Heart right ventricle (tissue), 16 donors: Measurements from ENCODE around the gene GNPAT. TPM values are rescaled to one million over a fixed set of nuclear protein-coding genes. Genes with fewer than 3 reads are reported as not detected.

Experiments
- ATAC-seq, 8 donors: fragments of 200-7000 bp; cut with Tn5 transposase; one replicate each; pipeline ENCODE4 v1.9.1; 2020; ENCODE audit warnings: mild to moderate bottlenecking in 8 of 8, moderate library complexity in 8 of 8, moderate number of reproducible peaks in 1 of 8
- DNase-seq, 2 donors: peaks; one replicate each; pipeline ENCODE4 v3.0.0-alpha.2; 2020
- H3K27ac ChIP-seq, 10 donors: fragments of 200-600 bp; sonication (generic) in 2 of 10; one replicate each; pipeline versions ENCODE4 v1.5.0 to v1.8.0; 2020 to 2022; ENCODE audit warnings: mild to moderate bottlenecking in 3 of 10
- H3K27me3 ChIP-seq, 7 donors: fragments of 200-600 bp; one replicate each; pipeline ENCODE4 v1.8.0; 2021 to 2022; ENCODE audit warnings: mild to moderate bottlenecking in 2 of 7
- H3K36me3 ChIP-seq, 9 donors: fragments of 200-600 bp; sonication (generic) in 1 of 9; one replicate each; pipeline versions ENCODE4 v1.5.0 to v1.8.0; 2020 to 2022; ENCODE audit warnings: mild to moderate bottlenecking in 2 of 9
- H3K4me1 ChIP-seq, 9 donors: fragments of 200-600 bp; sonication (generic) in 1 of 9; one replicate each; pipeline versions ENCODE4 v1.5.0 to v1.8.0; 2020 to 2022; ENCODE audit warnings: mild to moderate bottlenecking in 4 of 9
- H3K4me3 ChIP-seq, 10 donors: fragments of 200-600 bp; sonication (generic) in 2 of 10; one replicate each; pipeline versions ENCODE4 v1.5.0 to v1.8.0; 2020 to 2022; ENCODE audit warnings: mild to moderate bottlenecking in 7 of 10, moderate library complexity in 2 of 10
- H3K9me3 ChIP-seq, 11 donors: fragments of 200-600 bp in 10 of 11; sonication (generic) in 2 of 11; one replicate each; pipeline versions ENCODE4 v1.5.0 to v1.8.0; 2013 to 2022; ENCODE audit warnings: mild to moderate bottlenecking in 2 of 11, control low read depth in 1 of 11, moderate library complexity in 1 of 11
- WGBS, 2 donors: extraction: QIAGEN DNeasy Blood & Tissue Kit; methylation state at CpG; one replicate each; pipeline ENCODE4 v1.1.7; 2013; ENCODE audit warnings: inconsistent platforms in 1 of 2; 5-methylcytosine and 5-hydroxymethylcytosine counted together
- intact Hi-C, 10 donors: fragments of 100-400 bp; cut with DNase I; formaldehyde crosslinking; loops; one replicate each; pipeline versions ENCODE4 v1.11.1 to v1.14.2; 2022
- polyA plus RNA-seq, 2 donors: library from polyadenylated mRNA; stranded (reverse); fragments of 200-250 nt; gene quantifications; one replicate each; pipeline ENCODE4 v1.2.3, GENCODE V29; 2013
- total RNA-seq, 10 donors: library from RNA; stranded (reverse); fragmentation: NEBNext Ultra II Directional in 3 of 10; extraction: Animal tissue kit (Norgen Biotek cat#: 25700) in 3 of 10; gene quantifications; one replicate each; pipeline versions ENCODE4 v1.2.1 to v1.2.4, GENCODE V29; 2021 to 2023
- TF ChIP-seq, protein P1 (sequence below), 9 donors: fragments of 200-600 bp; sonication (generic) in 2 of 9; IDR thresholded peaks; one replicate each; pipeline versions ENCODE4 v1.5.0 to v1.8.0; 2021 to 2022; ENCODE audit warnings: antibody characterized with exemption in 9 of 9, mild to moderate bottlenecking in 5 of 9, moderate library complexity in 1 of 9
- donor health status: Arrhythmogenic right ventricular cardiomyopathy.
- donor health status: ischemic (EF 13 %, LVEDD 7.1; RV severe dilation, severe dysfunction).
- donor health status: healthy with polysubstance abuse.
- donor health status: DM: no; HTN: yes; CAD: no.
- donor health status: DM: no; HTN: no; CAD: no.
- donor health status: ischemic (EF 25% LVEDD 6.9; RV normal size, moderate dysfunction).
- donor health status: ischemic (EF 25% LVEDD 5.7; RV mildly dilated, moderate dysfunction).
- donor health status: healthy.
- donor health status: DM: yes; HTN: yes; CAD: no.
- donor health status: Ischemic cardiomyopathy.
- donor health status: ischemic (EF 35%, LVEDD 5.7; RV mildly dilated, moderate dysfunction).
- donor health status: nonischemic (EF 11% LVEDD 7.7; RV severe dilation, severe dysfunction).
- donor health status: DM: yes; HTN: yes; CAD: no.
- donor health status: PGD.
- donor health status: ischemic (EF 29% LVEDD 5.4; RV normal size, mild dysfunction).
- donor health status: nonischemic (EF 23%, LVEDD 6.1; RV moderate dilation, normal function).

Gene GNPAT
- total and polyA plus RNA-seq, 12 donors: 40.3 to 74.0 (median 51.8) TPM

- intact Hi-C loops: loop anchor here in 1 of 10 donors (10.0 kb wide), 1 partner anchor 180 kb away; no protein-coding TSS in a partner anchor
- WGBS, 2 donors: 78 to 80% methylated on average over 2 of the region's 2 CpGs
Measured at GRCh38 chr1:231194476-231194842, 46.6 kb upstream of the GNPAT start.

DNA sequence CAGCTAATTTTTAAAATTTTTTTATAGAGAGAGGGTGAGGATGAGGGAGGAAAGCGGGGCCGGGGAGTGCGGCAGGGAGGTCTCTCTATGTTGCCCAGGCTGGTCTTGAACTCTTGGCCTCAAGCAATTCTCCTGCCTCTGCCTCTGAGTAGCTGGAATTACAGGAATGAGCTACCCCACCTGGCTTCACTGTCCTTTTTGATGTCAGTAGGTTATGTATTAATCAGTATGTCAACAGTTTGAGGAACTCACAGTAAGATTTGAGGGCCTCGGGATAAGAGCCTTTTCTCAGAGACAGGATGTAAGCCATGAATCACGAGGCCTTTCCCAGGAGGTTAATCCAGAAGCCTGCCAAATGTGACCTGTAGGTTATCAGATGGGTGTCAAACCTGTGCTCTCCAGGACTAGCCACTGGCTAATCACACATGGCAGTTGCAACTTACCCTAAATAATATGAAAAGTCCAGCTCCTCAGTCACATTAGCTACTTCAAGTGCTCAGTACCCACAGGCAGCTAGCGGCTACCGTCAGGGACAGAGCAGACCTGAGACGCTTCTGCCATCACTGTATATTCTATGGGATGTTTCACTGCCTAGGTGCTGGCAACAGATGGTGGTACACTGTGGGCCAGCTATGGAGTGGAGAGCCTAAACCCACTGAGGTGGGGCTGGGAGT is 46.0 kb upstream of the GNPAT start:
- DNase-seq (no peak), ATAC-seq (no peak)
- Histone ChIP-seq H3K4me1 (peaks cover 0 to 12% (median 9%) of the 10 kb centered on the region in 9 donors), H3K9me3 (peaks cover 0 to 3% (median 0%) of the 10 kb centered on the region in 11 donors), H3K4me3 (no peak overlapping the region), H3K27me3 (peaks cover 0 to 28% (median 0%) of the 10 kb centered on the region in 7 donors), H3K27ac (no peak overlapping the region), H3K36me3 (no peaks in the 10 kb centered on the region)
- intact Hi-C loops: loop anchor here in 1 of 10 donors (10.0 kb wide), 1 partner anchor 180 kb away; no protein-coding TSS in a partner anchor
- 75% methylated on average over 8 of the region's 8 CpGs for WGBS, 2 donors
- TF ChIP-seq, protein P1, sequence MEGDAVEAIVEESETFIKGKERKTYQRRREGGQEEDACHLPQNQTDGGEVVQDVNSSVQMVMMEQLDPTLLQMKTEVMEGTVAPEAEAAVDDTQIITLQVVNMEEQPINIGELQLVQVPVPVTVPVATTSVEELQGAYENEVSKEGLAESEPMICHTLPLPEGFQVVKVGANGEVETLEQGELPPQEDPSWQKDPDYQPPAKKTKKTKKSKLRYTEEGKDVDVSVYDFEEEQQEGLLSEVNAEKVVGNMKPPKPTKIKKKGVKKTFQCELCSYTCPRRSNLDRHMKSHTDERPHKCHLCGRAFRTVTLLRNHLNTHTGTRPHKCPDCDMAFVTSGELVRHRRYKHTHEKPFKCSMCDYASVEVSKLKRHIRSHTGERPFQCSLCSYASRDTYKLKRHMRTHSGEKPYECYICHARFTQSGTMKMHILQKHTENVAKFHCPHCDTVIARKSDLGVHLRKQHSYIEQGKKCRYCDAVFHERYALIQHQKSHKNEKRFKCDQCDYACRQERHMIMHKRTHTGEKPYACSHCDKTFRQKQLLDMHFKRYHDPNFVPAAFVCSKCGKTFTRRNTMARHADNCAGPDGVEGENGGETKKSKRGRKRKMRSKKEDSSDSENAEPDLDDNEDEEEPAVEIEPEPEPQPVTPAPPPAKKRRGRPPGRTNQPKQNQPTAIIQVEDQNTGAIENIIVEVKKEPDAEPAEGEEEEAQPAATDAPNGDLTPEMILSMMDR (IDR thresholded peaks at IDR 0.05): no peak

More at GRCh38 chr1:231194476-231194842, 46.6 kb upstream of the GNPAT start:
- TF ChIP-seq, protein P1 (IDR thresholded peaks at IDR 0.05): no peak
- Histone ChIP-seq H3K4me3 (no peak overlapping the region), H3K27ac (no peak overlapping the region), H3K9me3 (peaks cover 0 to 8% (median 0%) of the 10 kb centered on the region in 11 donors), H3K27me3 (peaks cover 0 to 28% (median 2%) of the 10 kb centered on the region in 7 donors), H3K36me3 (no peaks in the 10 kb centered on the region), H3K4me1 (peaks cover 0 to 12% (median 9%) of the 10 kb centered on the region in 9 donors)
- DNase-seq: no peak
- no peak for ATAC-seq

- Histone ChIP-seq H3K9me3 (no peaks in the 10 kb centered on the region), H3K36me3 (no peaks in the 10 kb centered on the region), H3K27ac (no peak overlapping the region), H3K4me3 (no peak overlapping the region), H3K27me3 (peaks cover 0 to 20% (median under 1%) of the 10 kb centered on the region in 7 donors), H3K4me1 (peaks cover 0 to 12% (median 9%) of the 10 kb centered on the region in 9 donors)
- DNase-seq (no peak), ATAC-seq (no peak)
- intact Hi-C loops: loop anchor here in 1 of 10 donors (10.0 kb wide), 1 partner anchor 182 kb away; no protein-coding TSS in a partner anchor
- TF ChIP-seq, protein P1 (IDR thresholded peaks at IDR 0.05): no peak
- 92% methylated on average over 3 of the region's 3 CpGs for WGBS, 2 donors
Measured at GRCh38 chr1:231196307-231196706, 44.7 kb upstream of the GNPAT start.

- DNase-seq: no peak
- Histone ChIP-seq H3K36me3 (no peaks in the 10 kb centered on the region), H3K27ac (no peak overlapping the region), H3K4me1 (peaks cover 0 to 12% (median 9%) of the 10 kb centered on the region in 9 donors), H3K27me3 (peaks cover 0 to 20% (median 5%) of the 10 kb centered on the region in 7 donors), H3K9me3 (no peaks in the 10 kb centered on the region), H3K4me3 (no peak overlapping the region)
- intact Hi-C loops: loop anchor here in 1 of 10 donors (10.0 kb wide), 1 partner anchor 182 kb away; no protein-coding TSS in a partner anchor
- ATAC-seq: no peak
- WGBS, 2 donors: 86 to 92% methylated on average over 2 of the region's 2 CpGs
- TF ChIP-seq, protein P1 (IDR thresholded peaks at IDR 0.05): no peak
Measured at GRCh38 chr1:231196728-231197127, 44.3 kb upstream of the GNPAT start.
